Esophagus squamous epithelium (tissue), 4 donors: ENCODE data around the gene WWOX.

ENCODE experiments used
- POLR2A ChIP-seq, 4 donors: fragments of 450-650 bp; IDR thresholded peaks; one replicate each; pipeline ENCODE4 v1.6.1; 2017; ENCODE audit warnings: antibody characterized with exemption in 4 of 4, mild to moderate bottlenecking in 4 of 4, moderate library complexity in 3 of 4
- TF ChIP-seq, protein P1 (sequence below), 6 experiments: fragments of 450-650 bp in 4 of 6; fragments of 200-600 bp in 2 of 6; sonication (generic) in 2 of 6; IDR thresholded peaks; one replicate each; pipeline ENCODE4 v1.5.1; 2016 to 2019; ENCODE audit warnings: antibody characterized with exemption in 6 of 6, mild to moderate bottlenecking in 4 of 6, moderate library complexity in 4 of 6

DNA sequence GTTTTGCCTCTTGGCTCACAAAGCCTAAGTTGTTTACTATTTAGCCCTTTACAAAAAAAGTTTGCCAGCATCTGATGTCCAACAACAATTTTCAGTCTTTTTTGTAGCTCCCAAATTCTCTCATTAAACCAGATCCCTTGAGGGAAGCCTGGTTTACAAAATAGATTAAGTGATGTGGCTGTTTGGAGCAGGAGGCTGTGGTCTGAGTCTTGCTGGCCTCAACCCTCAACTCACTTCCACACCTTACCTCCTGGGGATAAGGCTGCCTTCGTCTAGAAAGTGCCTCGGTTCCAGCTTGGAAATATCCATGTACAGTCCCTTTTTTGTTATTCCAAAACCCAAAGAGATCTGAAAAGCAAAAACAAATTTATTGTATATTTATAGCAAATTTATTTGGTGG, 138.4 kb downstream of the WWOX start:
- TF ChIP-seq, protein P1, sequence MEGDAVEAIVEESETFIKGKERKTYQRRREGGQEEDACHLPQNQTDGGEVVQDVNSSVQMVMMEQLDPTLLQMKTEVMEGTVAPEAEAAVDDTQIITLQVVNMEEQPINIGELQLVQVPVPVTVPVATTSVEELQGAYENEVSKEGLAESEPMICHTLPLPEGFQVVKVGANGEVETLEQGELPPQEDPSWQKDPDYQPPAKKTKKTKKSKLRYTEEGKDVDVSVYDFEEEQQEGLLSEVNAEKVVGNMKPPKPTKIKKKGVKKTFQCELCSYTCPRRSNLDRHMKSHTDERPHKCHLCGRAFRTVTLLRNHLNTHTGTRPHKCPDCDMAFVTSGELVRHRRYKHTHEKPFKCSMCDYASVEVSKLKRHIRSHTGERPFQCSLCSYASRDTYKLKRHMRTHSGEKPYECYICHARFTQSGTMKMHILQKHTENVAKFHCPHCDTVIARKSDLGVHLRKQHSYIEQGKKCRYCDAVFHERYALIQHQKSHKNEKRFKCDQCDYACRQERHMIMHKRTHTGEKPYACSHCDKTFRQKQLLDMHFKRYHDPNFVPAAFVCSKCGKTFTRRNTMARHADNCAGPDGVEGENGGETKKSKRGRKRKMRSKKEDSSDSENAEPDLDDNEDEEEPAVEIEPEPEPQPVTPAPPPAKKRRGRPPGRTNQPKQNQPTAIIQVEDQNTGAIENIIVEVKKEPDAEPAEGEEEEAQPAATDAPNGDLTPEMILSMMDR (IDR thresholded peaks at IDR 0.05) = no peak
- TF ChIP-seq POLR2A (IDR thresholded peaks at IDR 0.05) = no peak
